ENCODE data around the gene BAIAP2.

DNA sequence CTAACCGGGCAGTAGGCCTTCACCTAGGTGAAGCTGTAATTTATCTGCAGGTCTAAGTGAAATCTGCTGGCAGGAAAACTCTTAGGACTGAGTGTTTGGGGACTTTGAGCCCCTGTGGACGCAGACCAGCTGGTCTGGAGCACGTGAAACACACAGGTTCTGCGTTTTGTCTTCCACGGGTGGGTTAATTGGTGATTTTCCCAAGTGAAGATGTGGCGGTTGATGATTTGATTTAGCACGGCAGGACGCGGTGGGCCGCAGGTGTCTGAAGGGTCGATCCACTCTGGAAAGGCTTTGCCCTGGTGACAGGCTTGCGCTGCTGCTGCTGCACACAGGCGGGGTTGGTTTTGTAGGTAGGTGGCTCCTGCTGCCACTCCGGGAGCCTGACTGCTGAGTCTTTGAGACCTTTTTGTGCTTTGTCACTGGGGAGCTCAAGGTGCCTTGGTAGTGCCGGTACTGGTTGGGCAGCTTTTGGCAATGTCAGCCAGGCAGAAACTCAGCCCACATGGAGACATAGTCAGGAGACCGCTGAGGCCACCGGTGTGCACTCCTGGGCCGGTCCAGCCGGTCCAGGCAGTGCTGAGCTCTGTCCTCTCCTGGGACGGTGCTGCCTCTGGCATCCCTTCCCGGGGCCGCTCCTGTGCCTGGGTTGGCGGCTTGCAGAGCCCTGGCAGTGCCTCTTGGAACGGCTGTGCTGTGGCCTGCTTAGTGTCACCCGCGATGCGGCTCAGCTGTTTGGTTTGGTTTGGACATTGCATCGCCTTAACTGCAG, 2.3 kb downstream of the BAIAP2 start:
- TF ChIP-seq EZH2 (IDR thresholded peaks at IDR 0.05) (no peak), POLR2AphosphoS5 (IDR thresholded peaks at IDR 0.05; ENCODE audit: borderline replicate concordance, low read depth, low read length) (no peak)
